Effector memory CD8-positive, alpha-beta T cell (primary cell): Measurements from ENCODE around the gene KIAA1958.
"Not testable (repeated sequence)": the region's sequence is repeated elsewhere in the genome, so short reads cannot be mapped to it uniquely, and the experiment has no call there.

Source experiments
- ATAC-seq: fragments of 150-1000 bp; cut with Tn5 transposase; replicated peaks from 2 replicates; pipeline ENCODE4 v1.10.0; 2021; ENCODE audit warnings: mild to moderate bottlenecking, moderate library complexity
- DNase-seq, 3 experiments: peaks; one replicate each; pipeline ENCODE4 v3.0.0; 2021
- H3K27ac Mint-ChIP-seq, 2 donors: one replicate each; pipeline ENCODE4 v1.8.0; 2022; ENCODE audit warnings: mild to moderate bottlenecking in 2 of 2, mixed read lengths in 2 of 2, moderate library complexity in 2 of 2
- H3K27me3 Mint-ChIP-seq, 2 donors: one replicate each; pipeline ENCODE4 v1.8.0; 2022; ENCODE audit warnings: mixed read lengths in 2 of 2
- H3K36me3 Mint-ChIP-seq: one replicate; pipeline ENCODE4 v1.8.0; 2022; ENCODE audit warnings: mild to moderate bottlenecking, moderate library complexity, mixed read lengths; ENCODE audit not compliant: insufficient read depth
- H3K4me1 Mint-ChIP-seq, 2 donors: one replicate each; pipeline ENCODE4 v1.8.0; 2022; ENCODE audit warnings: low read depth in 2 of 2, mixed read lengths in 2 of 2
- H3K4me3 Mint-ChIP-seq, 2 donors: one replicate each; pipeline ENCODE4 v1.8.0; 2022; ENCODE audit warnings: mild to moderate bottlenecking in 2 of 2, mixed read lengths in 2 of 2, moderate library complexity in 2 of 2
- H3K9me3 Mint-ChIP-seq, 2 donors: one replicate each; pipeline ENCODE4 v1.8.0; 2022; ENCODE audit warnings: mixed read lengths in 2 of 2

Gene KIAA1958

GRCh38 chr9:112496074-112496722, 9.6 kb downstream of the KIAA1958 start:
- no peaks in the 10 kb centered on the region for H3K4me1 Mint-ChIP-seq
- DNase-seq (no peak), ATAC-seq (no peak)
- H3K4me3 Mint-ChIP-seq, result no peak overlapping the region
- H3K9me3 Mint-ChIP-seq, result peaks cover 1 to 13% of the 10 kb centered on the region in 2 donors
- H3K27ac Mint-ChIP-seq, result peak overlapping the region in 1 of 2 donors; percentile 26
- no peaks in the 10 kb centered on the region for H3K27me3 Mint-ChIP-seq
- peaks cover 3% of the 10 kb centered on the region for H3K36me3 Mint-ChIP-seq

- DNase-seq (no peak), ATAC-seq (no peak)
- Mint-ChIP-seq H3K4me1 (no peaks in the 10 kb centered on the region), H3K36me3 (no peaks in the 10 kb centered on the region), H3K9me3 (no peaks in the 10 kb centered on the region), H3K27ac (no peak overlapping the region), H3K27me3 (no peaks in the 10 kb centered on the region), H3K4me3 (no peak overlapping the region)
Observed at GRCh38 chr9:112500842-112501241, 14.2 kb downstream of the KIAA1958 start.

- Mint-ChIP-seq H3K4me3 (no peak overlapping the region), H3K4me1 (no peaks in the 10 kb centered on the region), H3K27me3 (no peaks in the 10 kb centered on the region), H3K36me3 (no peaks in the 10 kb centered on the region), H3K9me3 (no peaks in the 10 kb centered on the region), H3K27ac (no peak overlapping the region)
- DNase-seq (no peak), ATAC-seq (no peak)
Observed at GRCh38 chr9:112501287-112501686, 14.7 kb downstream of the KIAA1958 start.

GRCh38 chr9:112502175-112502946, 15.7 kb downstream of the KIAA1958 start:
- no peaks in the 10 kb centered on the region for H3K4me1 Mint-ChIP-seq
- no peak for ATAC-seq
- H3K27ac Mint-ChIP-seq, result no peak overlapping the region
- H3K9me3 Mint-ChIP-seq, result no peaks in the 10 kb centered on the region
- no peak overlapping the region for H3K4me3 Mint-ChIP-seq
- DNase-seq, result no peak
- H3K27me3 Mint-ChIP-seq, result no peaks in the 10 kb centered on the region
- no peaks in the 10 kb centered on the region for H3K36me3 Mint-ChIP-seq

- H3K4me1 Mint-ChIP-seq, result no peaks in the 10 kb centered on the region
- no peaks in the 10 kb centered on the region for H3K9me3 Mint-ChIP-seq
- ATAC-seq (no peak), DNase-seq (no peak)
- no peaks in the 10 kb centered on the region for H3K36me3 Mint-ChIP-seq
- no peaks in the 10 kb centered on the region for H3K27me3 Mint-ChIP-seq
- H3K27ac Mint-ChIP-seq, result no peak overlapping the region
- H3K4me3 Mint-ChIP-seq, result no peak overlapping the region
Observed at GRCh38 chr9:112503170-112503569, 16.5 kb downstream of the KIAA1958 start.

GRCh38 chr9:112505086-112505485, 18.5 kb downstream of the KIAA1958 start:
- no peaks in the 10 kb centered on the region for H3K9me3 Mint-ChIP-seq
- H3K27ac Mint-ChIP-seq, result no peak overlapping the region
- H3K4me1 Mint-ChIP-seq, result no peaks in the 10 kb centered on the region
- H3K27me3 Mint-ChIP-seq, result no peaks in the 10 kb centered on the region
- ATAC-seq (no peak), DNase-seq (no peak)
- H3K36me3 Mint-ChIP-seq, result no peaks in the 10 kb centered on the region
- H3K4me3 Mint-ChIP-seq, result no peak overlapping the region

GRCh38 chr9:112505607-112506006, 19.0 kb downstream of the KIAA1958 start:
- no peak for ATAC-seq
- no peaks in the 10 kb centered on the region for H3K27me3 Mint-ChIP-seq
- no peaks in the 10 kb centered on the region for H3K36me3 Mint-ChIP-seq
- H3K9me3 Mint-ChIP-seq, result no peaks in the 10 kb centered on the region
- no peak overlapping the region for H3K4me3 Mint-ChIP-seq
- H3K4me1 Mint-ChIP-seq, result no peaks in the 10 kb centered on the region
- H3K27ac Mint-ChIP-seq, result no peak overlapping the region
- no peak for DNase-seq

GRCh38 chr9:112506571-112506970, 19.9 kb downstream of the KIAA1958 start:
- no peak for DNase-seq
- ATAC-seq, result no peak
- no peak overlapping the region for H3K27ac Mint-ChIP-seq
- no peaks in the 10 kb centered on the region for H3K4me1 Mint-ChIP-seq
- H3K27me3 Mint-ChIP-seq, result no peaks in the 10 kb centered on the region
- H3K4me3 Mint-ChIP-seq, result no peak overlapping the region
- H3K36me3 Mint-ChIP-seq, result no peaks in the 10 kb centered on the region
- no peaks in the 10 kb centered on the region for H3K9me3 Mint-ChIP-seq

- Mint-ChIP-seq H3K9me3 (no peaks in the 10 kb centered on the region), H3K27ac (no peak overlapping the region), H3K36me3 (no peaks in the 10 kb centered on the region), H3K4me3 (no peak overlapping the region), H3K27me3 (no peaks in the 10 kb centered on the region), H3K4me1 (no peaks in the 10 kb centered on the region)
- no peak for ATAC-seq
- DNase-seq, result no peak
Observed at GRCh38 chr9:112507001-112507680, 20.5 kb downstream of the KIAA1958 start.

- no peaks in the 10 kb centered on the region for H3K36me3 Mint-ChIP-seq
- H3K9me3 Mint-ChIP-seq, result no peaks in the 10 kb centered on the region
- no peaks in the 10 kb centered on the region for H3K27me3 Mint-ChIP-seq
- H3K4me1 Mint-ChIP-seq, result no peaks in the 10 kb centered on the region
- no peak overlapping the region for H3K4me3 Mint-ChIP-seq
- H3K27ac Mint-ChIP-seq, result no peak overlapping the region
- DNase-seq (no peak), ATAC-seq (no peak)
Observed at GRCh38 chr9:112508377-112508776, 21.8 kb downstream of the KIAA1958 start.

GRCh38 chr9:112512377-112512776, 25.8 kb downstream of the KIAA1958 start:
- H3K4me3 Mint-ChIP-seq, H3K27ac Mint-ChIP-seq: not testable (repeated sequence)

GRCh38 chr9:112516769-112517168, 30.1 kb downstream of the KIAA1958 start:
- no peaks in the 10 kb centered on the region for H3K36me3 Mint-ChIP-seq

More at GRCh38 chr9:112512377-112512776, 25.8 kb downstream of the KIAA1958 start:
- not testable (repeated sequence) for DNase-seq, H3K4me1 Mint-ChIP-seq, H3K27me3 Mint-ChIP-seq, H3K9me3 Mint-ChIP-seq, H3K36me3 Mint-ChIP-seq, ATAC-seq

GRCh38 chr9:112520069-112520468, 33.4 kb downstream of the KIAA1958 start:
- Mint-ChIP-seq H3K4me1 (peaks cover 0 to 5% of the 10 kb centered on the region in 2 donors), H3K9me3 (no peaks in the 10 kb centered on the region), H3K36me3 (no peaks in the 10 kb centered on the region), H3K27ac (no peak overlapping the region), H3K27me3 (no peaks in the 10 kb centered on the region), H3K4me3 (no peak overlapping the region)
- no peak for DNase-seq
- no peak for ATAC-seq

More at GRCh38 chr9:112516769-112517168, 30.1 kb downstream of the KIAA1958 start:
- H3K27ac Mint-ChIP-seq, result no peak overlapping the region
- no peak overlapping the region for H3K4me3 Mint-ChIP-seq
- ATAC-seq (no peak), DNase-seq (no peak)
- no peaks in the 10 kb centered on the region for H3K27me3 Mint-ChIP-seq
- H3K9me3 Mint-ChIP-seq, result no peaks in the 10 kb centered on the region
- no peaks in the 10 kb centered on the region for H3K4me1 Mint-ChIP-seq

GRCh38 chr9:112520656-112521055, 34.0 kb downstream of the KIAA1958 start:
- Mint-ChIP-seq H3K9me3 (no peaks in the 10 kb centered on the region), H3K4me3 (no peak overlapping the region), H3K36me3 (no peaks in the 10 kb centered on the region), H3K4me1 (peaks cover 0 to 5% of the 10 kb centered on the region in 2 donors), H3K27me3 (no peaks in the 10 kb centered on the region), H3K27ac (no peak overlapping the region)
- no peak for DNase-seq
- no peak for ATAC-seq
